ENCODE data around the gene ADPRM. TPM values are rescaled to one million over a fixed set of nuclear protein-coding genes. Genes with fewer than 3 reads are reported as not detected.
A peak's percentile ranks its signal among the peaks of the same experiment; 100 is the strongest.

The ADPRM gene
- total RNA-seq, 1 experiment from 2014 or later, result 7.4 TPM

DNA sequence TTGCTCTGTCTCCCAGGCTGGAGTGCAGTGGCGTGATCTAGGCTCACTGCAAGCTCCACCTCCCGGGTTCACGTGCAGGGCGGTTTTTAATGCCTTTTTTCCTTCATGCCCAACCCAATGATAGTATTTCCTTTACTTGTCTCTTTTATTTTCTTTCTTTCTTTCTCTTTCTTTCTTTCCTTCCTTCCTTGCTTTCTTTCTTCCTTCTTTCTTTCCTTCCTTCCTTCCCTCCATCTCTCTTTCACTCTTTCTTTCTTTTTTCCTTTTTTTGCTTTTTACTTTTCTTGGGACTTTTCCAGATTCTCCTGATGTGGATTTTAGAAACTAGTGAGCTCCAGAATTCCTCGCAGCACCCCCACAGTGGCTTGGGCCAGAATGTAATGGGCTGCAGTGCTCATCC lies 43.4 kb upstream of the ADPRM start (continued):
- no peak for TF ChIP-seq ZBTB21 (CRISPR knock-in tag; IDR thresholded peaks at IDR 0.05; ENCODE audit: borderline replicate concordance)
- TF ChIP-seq, protein P1, sequence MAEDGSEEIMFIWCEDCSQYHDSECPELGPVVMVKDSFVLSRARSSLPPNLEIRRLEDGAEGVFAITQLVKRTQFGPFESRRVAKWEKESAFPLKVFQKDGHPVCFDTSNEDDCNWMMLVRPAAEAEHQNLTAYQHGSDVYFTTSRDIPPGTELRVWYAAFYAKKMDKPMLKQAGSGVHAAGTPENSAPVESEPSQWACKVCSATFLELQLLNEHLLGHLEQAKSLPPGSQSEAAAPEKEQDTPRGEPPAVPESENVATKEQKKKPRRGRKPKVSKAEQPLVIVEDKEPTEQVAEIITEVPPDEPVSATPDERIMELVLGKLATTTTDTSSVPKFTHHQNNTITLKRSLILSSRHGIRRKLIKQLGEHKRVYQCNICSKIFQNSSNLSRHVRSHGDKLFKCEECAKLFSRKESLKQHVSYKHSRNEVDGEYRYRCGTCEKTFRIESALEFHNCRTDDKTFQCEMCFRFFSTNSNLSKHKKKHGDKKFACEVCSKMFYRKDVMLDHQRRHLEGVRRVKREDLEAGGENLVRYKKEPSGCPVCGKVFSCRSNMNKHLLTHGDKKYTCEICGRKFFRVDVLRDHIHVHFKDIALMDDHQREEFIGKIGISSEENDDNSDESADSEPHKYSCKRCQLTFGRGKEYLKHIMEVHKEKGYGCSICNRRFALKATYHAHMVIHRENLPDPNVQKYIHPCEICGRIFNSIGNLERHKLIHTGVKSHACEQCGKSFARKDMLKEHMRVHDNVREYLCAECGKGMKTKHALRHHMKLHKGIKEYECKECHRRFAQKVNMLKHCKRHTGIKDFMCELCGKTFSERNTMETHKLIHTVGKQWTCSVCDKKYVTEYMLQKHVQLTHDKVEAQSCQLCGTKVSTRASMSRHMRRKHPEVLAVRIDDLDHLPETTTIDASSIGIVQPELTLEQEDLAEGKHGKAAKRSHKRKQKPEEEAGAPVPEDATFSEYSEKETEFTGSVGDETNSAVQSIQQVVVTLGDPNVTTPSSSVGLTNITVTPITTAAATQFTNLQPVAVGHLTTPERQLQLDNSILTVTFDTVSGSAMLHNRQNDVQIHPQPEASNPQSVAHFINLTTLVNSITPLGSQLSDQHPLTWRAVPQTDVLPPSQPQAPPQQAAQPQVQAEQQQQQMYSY (CRISPR knock-in tag; IDR thresholded peaks at IDR 0.05), result no peak

- H3K36me3 Mint-ChIP-seq, result no peaks in the 10 kb centered on the region
- H3K27ac Mint-ChIP-seq, result peak within 1 kb of the TSS; percentile 28
- H3K9me3 Mint-ChIP-seq, result no peaks in the 10 kb centered on the region
- ChIA-PET POLR2A (interaction anchor here (0.6 kb wide), 1 partner anchor 351 kb away, joined by 3 read pairs; no protein-coding TSS in a partner anchor), CTCF (interaction anchor here (1.7 to 3.5 kb wide), 2 partner anchors 10 to 22 kb away, joined by 8 to 23 read pairs; no protein-coding TSS in a partner anchor)
- no peak within 1 kb of the TSS for H3K4me3 Mint-ChIP-seq
- ATAC-seq (peak; percentile 20; the same call in 1 of the 2 replicates), DNase-seq (ENCODE audit: low spot score) (no peak)
- no peaks in the 10 kb centered on the region; the same call in 1 of the 2 replicates for H3K27me3 Mint-ChIP-seq (ENCODE audit: low read depth)
- TF ChIP-seq IRF2 (CRISPR knock-in tag; IDR thresholded peaks at IDR 0.05; ENCODE audit: borderline replicate concordance, low read depth) (no peak), STAT6 (CRISPR knock-in tag; conservative IDR thresholded peaks at IDR 0.05; ENCODE audit: low read depth) (no peak), ZNF138 (CRISPR knock-in tag; conservative IDR thresholded peaks at IDR 0.05) (no peak), FOXJ3 (CRISPR knock-in tag; IDR thresholded peaks at IDR 0.05; ENCODE audit: borderline replicate concordance) (no peak), PRRX2 (CRISPR knock-in tag; IDR thresholded peaks at IDR 0.05) (no peak), TCF7 (CRISPR knock-in tag; IDR thresholded peaks at IDR 0.05; ENCODE audit: low read depth) (no peak), AR (CRISPR knock-in tag; IDR thresholded peaks at IDR 0.05) (no peak), KAT7 (CRISPR knock-in tag; IDR thresholded peaks at IDR 0.05; ENCODE audit: borderline replicate concordance) (no peak), ATF3 (CRISPR knock-in tag; conservative IDR thresholded peaks at IDR 0.05) (no peak), ZNF317 (CRISPR knock-in tag; IDR thresholded peaks at IDR 0.05; ENCODE audit: borderline replicate concordance, low read depth) (no peak), USF2 (CRISPR knock-in tag; IDR thresholded peaks at IDR 0.05) (no peak), MLX (CRISPR knock-in tag; IDR thresholded peaks at IDR 0.05) (no peak), TEAD4 (CRISPR knock-in tag; IDR thresholded peaks at IDR 0.05) (no peak)
- TF ChIP-seq, protein P2, sequence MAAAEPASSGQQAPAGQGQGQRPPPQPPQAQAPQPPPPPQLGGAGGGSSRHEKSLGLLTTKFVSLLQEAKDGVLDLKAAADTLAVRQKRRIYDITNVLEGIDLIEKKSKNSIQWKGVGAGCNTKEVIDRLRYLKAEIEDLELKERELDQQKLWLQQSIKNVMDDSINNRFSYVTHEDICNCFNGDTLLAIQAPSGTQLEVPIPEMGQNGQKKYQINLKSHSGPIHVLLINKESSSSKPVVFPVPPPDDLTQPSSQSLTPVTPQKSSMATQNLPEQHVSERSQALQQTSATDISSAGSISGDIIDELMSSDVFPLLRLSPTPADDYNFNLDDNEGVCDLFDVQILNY (CRISPR knock-in tag; IDR thresholded peaks at IDR 0.05), result no peak
- H3K4me1 Mint-ChIP-seq, result no peaks in the 10 kb centered on the region
Measured at GRCh38 chr17:10657148-10657547, 40.2 kb upstream of the ADPRM start, which contains the start of gene MYH3. Gene MYH3, minus strand, starts transcription at chr17:10657309. Its CDS starts 2,245 bp downstream, at chr17:10655064.

All from WTC11 (cell line).